OCI-LY7 (cell line): ENCODE measurements around the gene MRC2. TPM values are rescaled to one million over a fixed set of nuclear protein-coding genes. Genes with fewer than 3 reads are reported as not detected.

ENCODE experiments used
- BruUV-seq: library from RNA; stranded (reverse); fragments of 400-500 nt; replicated peaks from 2 replicates; lab custom pipeline; 2021; lab: Mats Ljungman, UMichigan
- CTCF ChIA-PET: fragments of 300-600 bp; sonication (Branson Sonifier 250); formaldehyde crosslinking; loops from one replicate; lab custom pipeline; 2022; ENCODE audit warnings: antibody characterized with exemption; ENCODE audit not compliant: unreplicated experiment; lab: Charles Lee
- POLR2A ChIA-PET: fragments of 300-600 bp; sonication (Branson Sonifier 250); formaldehyde crosslinking; loops from one replicate; lab custom pipeline; 2022; ENCODE audit warnings: antibody characterized with exemption; lab: Charles Lee
- DNase-seq: peaks from one replicate; pipeline ENCODE4 v3.0.0-alpha.2; 2015; ENCODE audit warnings: low spot score
- H2AFZ ChIP-seq: fragments of 200-600 bp; sonication (generic), shearing (Covaris generic); 2 replicates; pipeline ENCODE4 v1.6.1; 2014; ENCODE audit warnings: mild to moderate bottlenecking, antibody characterized with exemption, low read length, moderate library complexity
- H3K27ac ChIP-seq: fragments of 200-600 bp; sonication (generic); 2 replicates; pipeline ENCODE4 v1.5.1; 2014; ENCODE audit warnings: mixed run types, low read depth, mild to moderate bottlenecking, moderate library complexity, low read length, inconsistent platforms; ENCODE audit not compliant: poor library complexity, severe bottlenecking
- H3K36me3 ChIP-seq: fragments of 200-600 bp; sonication (generic); 2 replicates; pipeline ENCODE4 v1.6.1; 2014; ENCODE audit warnings: mild to moderate bottlenecking, antibody characterized with exemption, low read length, moderate library complexity, mixed read lengths; ENCODE audit not compliant: insufficient read depth
- H3K4me1 ChIP-seq: fragments of 200-600 bp; sonication (generic); 2 replicates; pipeline ENCODE4 v1.5.1; 2014; ENCODE audit warnings: mild to moderate bottlenecking, low read length; ENCODE audit not compliant: insufficient read depth, poor library complexity, severe bottlenecking
- H3K4me2 ChIP-seq: fragments of 200-600 bp; sonication (generic); 2 replicates; pipeline ENCODE4 v1.6.1; 2014; ENCODE audit warnings: mild to moderate bottlenecking, low read length
- H3K4me3 ChIP-seq: fragments of 200-600 bp; sonication (generic); 2 replicates; pipeline ENCODE4 v1.5.1; 2014; ENCODE audit warnings: mild to moderate bottlenecking, low read depth, low read length; ENCODE audit not compliant: poor library complexity, severe bottlenecking
- H3K79me2 ChIP-seq: fragments of 200-600 bp; sonication (generic); 2 replicates; pipeline ENCODE4 v1.6.1; 2016; ENCODE audit warnings: low read depth, mild to moderate bottlenecking, low read length, moderate library complexity, mixed read lengths; ENCODE audit not compliant: insufficient read depth
- H3K9me2 ChIP-seq: fragments of 200-600 bp; sonication (generic); 2 replicates; pipeline ENCODE4 v1.6.1; 2016; ENCODE audit warnings: mild to moderate bottlenecking, low read length, mixed read lengths; ENCODE audit not compliant: insufficient read depth
- H3K9me3 ChIP-seq: fragments of 200-600 bp; sonication (generic); 2 replicates; pipeline ENCODE4 v1.6.1; 2014; ENCODE audit warnings: mild to moderate bottlenecking, mixed run types, low read length, mixed read lengths
- H4K20me1 ChIP-seq: fragments of 200-600 bp; sonication (generic); 2 replicates; pipeline ENCODE4 v1.6.1; 2014; ENCODE audit warnings: mild to moderate bottlenecking, antibody characterized with exemption, low read length, moderate library complexity, mixed read lengths; ENCODE audit not compliant: insufficient read depth
- CTCF ChIP-seq: fragments of 200-600 bp; sonication (generic); conservative IDR thresholded peaks from 2 replicates; pipeline ENCODE4 v1.5.1; 2014; ENCODE audit warnings: mild to moderate bottlenecking, antibody characterized with exemption, low read length, moderate library complexity, mixed read lengths
- EZH2phosphoT487 ChIP-seq: fragments of 200-600 bp; sonication (generic); IDR thresholded peaks from 2 replicates; pipeline ENCODE4 v1.6.1; 2018; ENCODE audit warnings: low read depth, borderline replicate concordance, mild to moderate bottlenecking, mixed run types, antibody characterized with exemption, low read length, moderate library complexity, mixed read lengths
- intact Hi-C: fragments of 100-400 bp; cut with micrococcal nuclease; formaldehyde crosslinking; loops from one replicate; pipeline ENCODE4 v1.10.0; 2022; ENCODE audit not compliant: unreplicated experiment
- total RNA-seq, 2 experiments: library from RNA; depleted of rRNA in 1 of 2; stranded (reverse); fragments of >200 nt in 1 of 2; shearing (Covaris generic) in 1 of 2; gene quantifications; 2 replicates each; pipeline ENCODE4 v1.2.3, GENCODE V29; 2014 to 2022

Gene MRC2
- total RNA-seq, 2 experiments from 2014 or later: 0.19 to 0.27 TPM

GRCh38 chr17:62727916-62728672 lies 100.6 kb downstream of the MRC2 start:
- no peak overlapping the region for H3K4me3 ChIP-seq
- intact Hi-C loops: no loop called here
- no peak overlapping the region for H3K4me2 ChIP-seq
- ChIA-PET CTCF (no interaction called here), POLR2A (interaction anchor here (0.6 kb wide), 2 partner anchors 247 to 355 kb away, joined by 3 to 4 read pairs; no protein-coding TSS in a partner anchor)
- no peaks in the 10 kb centered on the region for H3K4me1 ChIP-seq
- H3K27ac ChIP-seq: no peak overlapping the region
- no peak for DNase-seq
- no peaks in the 10 kb centered on the region for H3K79me2 ChIP-seq
- H4K20me1 ChIP-seq: no peaks in the 10 kb centered on the region
- no peaks in the 10 kb centered on the region for H3K9me2 ChIP-seq
- BruUV-seq: no TSS peak
- TF ChIP-seq EZH2phosphoT487: no peak
- TF ChIP-seq CTCF: no peak
- H3K9me3 ChIP-seq: no peaks in the 10 kb centered on the region
- H3K36me3 ChIP-seq: no peaks in the 10 kb centered on the region
- no peak overlapping the region for H2AFZ ChIP-seq

GRCh38 chr17:62732125-62732524 lies 104.7 kb downstream of the MRC2 start:
- BruUV-seq: no TSS peak
- intact Hi-C loops: no loop called here
- H3K36me3 ChIP-seq: no peaks in the 10 kb centered on the region
- no peak overlapping the region for H3K27ac ChIP-seq
- no peaks in the 10 kb centered on the region for H4K20me1 ChIP-seq
- TF ChIP-seq EZH2phosphoT487: no peak
- no peak for TF ChIP-seq CTCF
- H3K9me3 ChIP-seq: no peaks in the 10 kb centered on the region
- no peak overlapping the region for H2AFZ ChIP-seq
- no peak overlapping the region for H3K4me2 ChIP-seq
- ChIA-PET CTCF (no interaction called here), POLR2A (interaction anchor here (0.6 kb wide), 1 partner anchor 1241 kb away, joined by 3 read pairs; no protein-coding TSS in a partner anchor)
- no peak overlapping the region for H3K4me3 ChIP-seq
- H3K79me2 ChIP-seq: no peaks in the 10 kb centered on the region
- H3K4me1 ChIP-seq: no peaks in the 10 kb centered on the region
- no peaks in the 10 kb centered on the region for H3K9me2 ChIP-seq
- DNase-seq: no peak

- no peak for DNase-seq
- intact Hi-C loops: no loop called here
- Histone ChIP-seq H3K79me2 (no peaks in the 10 kb centered on the region), H4K20me1 (no peaks in the 10 kb centered on the region), H3K9me2 (no peaks in the 10 kb centered on the region), H3K4me1 (no peaks in the 10 kb centered on the region), H3K27ac (no peak overlapping the region), H3K36me3 (no peaks in the 10 kb centered on the region), H3K9me3 (no peaks in the 10 kb centered on the region), H2AFZ (no peak overlapping the region), H3K4me3 (no peak overlapping the region), H3K4me2 (no peak overlapping the region)
- ChIA-PET CTCF (no interaction called here), POLR2A (no interaction called here)
- TF ChIP-seq CTCF (no peak), EZH2phosphoT487 (no peak)
- no TSS peak for BruUV-seq
Measured at GRCh38 chr17:62735044-62735651, 107.7 kb downstream of the MRC2 start.
